GM12892 (cell line): Measurements from ENCODE around the gene TRIM32.

Experiments used
- POLR2A ChIP-seq: IDR thresholded peaks from 2 replicates; pipeline ENCODE4 v1.6.1; 2011; ENCODE audit warnings: low read depth, low read length, control low read depth
- TAF1 ChIP-seq: IDR thresholded peaks from 2 replicates; pipeline ENCODE4 v1.6.1; 2011; ENCODE audit warnings: low read depth, mild to moderate bottlenecking, control low read depth, low read length, borderline replicate concordance

GRCh38 chr9:116695438-116695837, 8.3 kb downstream of the TRIM32 start:
- TF ChIP-seq POLR2A (no peak), TAF1 (no peak)
